GM23338 (cell line): ENCODE data around the gene RALY. TPM values are rescaled to one million over a fixed set of nuclear protein-coding genes. Genes with fewer than 3 reads are reported as not detected.

Experiments
- ATAC-seq: fragments of 200-7000 bp; cut with Tn5 transposase; 3 replicates; pipeline ENCODE4 v1.9.1; 2020
- DNase-seq: peaks from one replicate; pipeline ENCODE4 v3.0.0-alpha.2; 2015; ENCODE audit warnings: low spot score
- H2AFZ ChIP-seq: fragments of 200-600 bp; sonication (generic); 2 replicates; pipeline ENCODE4 v1.8.0; 2016; ENCODE audit warnings: antibody characterized with exemption, mild to moderate bottlenecking, moderate library complexity
- H3F3A ChIP-seq: fragments of 200-600 bp; sonication (generic); replicated peaks from 2 replicates; pipeline ENCODE4 v1.8.0; 2017; ENCODE audit warnings: antibody characterized with exemption, mixed run types, low read depth
- H3K27ac ChIP-seq: fragments of 200-600 bp; sonication (generic); 2 replicates; pipeline ENCODE4 v1.6.1; 2016; ENCODE audit warnings: low read depth
- H3K27me3 ChIP-seq: fragments of 200-600 bp; sonication (generic); 2 replicates; pipeline ENCODE4 v1.8.0; 2016; ENCODE audit warnings: mild to moderate bottlenecking, mixed run types, moderate library complexity; ENCODE audit not compliant: insufficient read depth
- H3K36me3 ChIP-seq: fragments of 200-600 bp; sonication (generic); 2 replicates; pipeline ENCODE4 v1.8.0; 2016; ENCODE audit warnings: mild to moderate bottlenecking; ENCODE audit not compliant: insufficient read depth
- H3K4me1 ChIP-seq: fragments of 200-600 bp; sonication (generic); 2 replicates; pipeline ENCODE4 v1.8.0; 2016; ENCODE audit warnings: mild to moderate bottlenecking, moderate library complexity; ENCODE audit not compliant: insufficient read depth
- H3K4me2 ChIP-seq: fragments of 200-600 bp; sonication (generic); 2 replicates; pipeline ENCODE4 v1.7.1; 2017; ENCODE audit warnings: mixed run types
- H3K4me3 ChIP-seq: fragments of 200-600 bp; sonication (generic); 2 replicates; pipeline ENCODE4 v1.6.1; 2016; ENCODE audit warnings: mixed run types
- H3K79me2 ChIP-seq: fragments of 200-600 bp; sonication (generic); replicated peaks from 2 replicates; pipeline ENCODE4 v1.8.0; 2017; ENCODE audit warnings: mild to moderate bottlenecking; ENCODE audit not compliant: insufficient read depth
- H3K9me2 ChIP-seq: fragments of 200-600 bp; sonication (generic); 2 replicates; pipeline ENCODE4 v1.8.0; 2017; ENCODE audit not compliant: insufficient read depth
- H4K20me1 ChIP-seq: fragments of 200-600 bp; sonication (generic); replicated peaks from 2 replicates; pipeline ENCODE4 v1.8.0; 2017; ENCODE audit warnings: mild to moderate bottlenecking; ENCODE audit not compliant: insufficient read depth
- H3K27ac Mint-ChIP-seq: 2 replicates; pipeline ENCODE4 v1.8.0; 2020; ENCODE audit warnings: inconsistent platforms, mild to moderate bottlenecking, moderate library complexity, mixed read lengths
- H3K27me3 Mint-ChIP-seq: 3 replicates; pipeline ENCODE4 v1.8.0; 2022; ENCODE audit warnings: low read depth, mild to moderate bottlenecking, moderate library complexity, mixed read lengths, inconsistent platforms; ENCODE audit not compliant: insufficient read depth, poor library complexity
- H3K36me3 Mint-ChIP-seq: 3 replicates; pipeline ENCODE4 v1.8.0; 2021; ENCODE audit warnings: low read depth, mild to moderate bottlenecking, inconsistent platforms, moderate library complexity, mixed read lengths
- H3K4me1 Mint-ChIP-seq: 3 replicates; pipeline ENCODE4 v1.8.0; 2020; ENCODE audit warnings: mild to moderate bottlenecking, inconsistent platforms, mixed read lengths
- H3K4me3 Mint-ChIP-seq: 3 replicates; pipeline ENCODE4 v1.8.0; 2021; ENCODE audit warnings: moderate library complexity, mild to moderate bottlenecking, inconsistent platforms, mixed read lengths
- H3K9me3 Mint-ChIP-seq: 3 replicates; pipeline ENCODE4 v1.8.0; 2020; ENCODE audit warnings: moderate library complexity, mild to moderate bottlenecking, inconsistent platforms, mixed read lengths
- CTCF ChIP-seq, 2 experiments: fragments of 200-600 bp in 1 of 2; sonication (generic) in 1 of 2; conservative IDR thresholded peaks; 2 replicates each; pipeline versions ENCODE4 v1.5.1 to v1.6.1; 2016 to 2017; ENCODE audit warnings: antibody characterized with exemption in 2 of 2, low read depth in 2 of 2, mild to moderate bottlenecking in 2 of 2, moderate library complexity in 1 of 2
- ETS1 ChIP-seq: IDR thresholded peaks from 2 replicates; pipeline ENCODE4 v1.6.1; 2016; ENCODE audit warnings: antibody characterized with exemption
- EZH2 ChIP-seq: fragments of 200-600 bp; sonication (generic); IDR thresholded peaks from one replicate; pipeline ENCODE4 v1.8.0; 2017; ENCODE audit warnings: antibody characterized with exemption, mild to moderate bottlenecking, low read depth; ENCODE audit not compliant: unreplicated experiment
- EZH2phosphoT487 ChIP-seq: fragments of 200-600 bp; sonication (generic); IDR thresholded peaks from one replicate; pipeline ENCODE4 v1.8.1; 2018; ENCODE audit warnings: antibody characterized with exemption; ENCODE audit not compliant: unreplicated experiment
- NANOG ChIP-seq: IDR thresholded peaks from 2 replicates; pipeline ENCODE4 v1.6.1; 2016; ENCODE audit warnings: antibody characterized with exemption, borderline replicate concordance
- POLR2AphosphoS5 ChIP-seq: IDR thresholded peaks from 2 replicates; pipeline ENCODE4 v1.6.1; 2016; ENCODE audit warnings: antibody characterized with exemption, low read depth
- REST ChIP-seq: IDR thresholded peaks from one replicate; pipeline ENCODE4 v1.6.1; 2018; ENCODE audit warnings: antibody characterized with exemption; ENCODE audit not compliant: unreplicated experiment
- STAT1 ChIP-seq: IDR thresholded peaks from one replicate; pipeline ENCODE4 v1.6.1; 2016; ENCODE audit warnings: antibody characterized with exemption; ENCODE audit not compliant: unreplicated experiment
- ZNF114 ChIP-seq: fragments of 250-450 bp; sonication (Bioruptor Pico); IDR thresholded peaks from 2 replicates; pipeline ENCODE4 v1.5.0; 2020; ENCODE audit warnings: mild to moderate bottlenecking, moderate library complexity
- ZNF331 ChIP-seq: fragments of 250-450 bp; sonication (Bioruptor Pico); IDR thresholded peaks from 2 replicates; pipeline ENCODE4 v1.5.0; 2020; ENCODE audit warnings: low read depth, mild to moderate bottlenecking, moderate library complexity
- polyA plus RNA-seq: library from polyadenylated mRNA; unstranded; fragments of >200 nt; fragmentation: Nextera tagmentation; extraction: Ambion mirVana; gene quantifications from 2 replicates; pipeline ENCODE4 v1.2.1, GENCODE V29; 2016
- total RNA-seq: library from RNA; depleted of rRNA; stranded (reverse); fragments of >200 nt; shearing (Covaris generic); gene quantifications from 2 replicates; pipeline ENCODE4 v1.2.3, GENCODE V29; 2014

The RALY gene
- total and polyA plus RNA-seq, 2 experiments from 2014 or later, result 144 to 167 TPM

- H3K4me1 ChIP-seq, result peaks cover 3% of the 10 kb centered on the region; the same call in 1 of the 2 replicates
- Mint-ChIP-seq H3K9me3 (no peaks in the 10 kb centered on the region), H3K4me3 (no peak overlapping the region), H3K27me3 (no peaks in the 10 kb centered on the region), H3K4me1 (peaks cover 12% of the 10 kb centered on the region), H3K36me3 (peaks cover 96% of the 10 kb centered on the region), H3K27ac (no peak overlapping the region)
- H3K79me2 ChIP-seq, result peaks cover 100% of the 10 kb centered on the region
- H2AFZ ChIP-seq, result no peak overlapping the region
- TF ChIP-seq EZH2phosphoT487, result no peak
- no peak for TF ChIP-seq ZNF331
- no peak for TF ChIP-seq NANOG
- TF ChIP-seq EZH2, result no peak
- no peak for TF ChIP-seq STAT1
- H4K20me1 ChIP-seq, result peaks cover 87% of the 10 kb centered on the region
- H3K27me3 ChIP-seq, result no peaks in the 10 kb centered on the region
- H3K4me2 ChIP-seq, result no peak overlapping the region
- ATAC-seq (no peak), DNase-seq (no peak)
- H3F3A ChIP-seq, result peaks cover 2% of the 10 kb centered on the region; the same call in 1 of the 2 replicates
- peaks cover 74% of the 10 kb centered on the region for H3K36me3 ChIP-seq
- H3K27ac ChIP-seq, result no peak overlapping the region
- H3K9me2 ChIP-seq, result no peaks in the 10 kb centered on the region
- H3K4me3 ChIP-seq, result no peak overlapping the region
Measured at GRCh38 chr20:34104059-34104458, 110.3 kb downstream of the RALY start.

GRCh38 chr20:34105978-34106675, 112.4 kb downstream of the RALY start:
- Mint-ChIP-seq H3K4me1 (peaks cover 22% of the 10 kb centered on the region), H3K27ac (no peak overlapping the region), H3K4me3 (no peak overlapping the region), H3K36me3 (peaks cover 96% of the 10 kb centered on the region), H3K27me3 (peaks cover 5% of the 10 kb centered on the region), H3K9me3 (no peaks in the 10 kb centered on the region)
- peaks cover 64% of the 10 kb centered on the region for H3K36me3 ChIP-seq
- no peaks in the 10 kb centered on the region for H3K27me3 ChIP-seq
- H3K4me1 ChIP-seq, result peaks cover 17% of the 10 kb centered on the region
- no peak for ATAC-seq
- no peak overlapping the region for H3K27ac ChIP-seq
- DNase-seq, result no peak
- H3K79me2 ChIP-seq, result peaks cover 100% of the 10 kb centered on the region
- H3F3A ChIP-seq, result peaks cover 2% of the 10 kb centered on the region; the same call in 1 of the 2 replicates
- no peak overlapping the region for H3K4me3 ChIP-seq
- peaks cover 87% of the 10 kb centered on the region for H4K20me1 ChIP-seq
- no peaks in the 10 kb centered on the region for H3K9me2 ChIP-seq
- H3K4me2 ChIP-seq, result no peak overlapping the region
- no peak overlapping the region for H2AFZ ChIP-seq
- TF ChIP-seq STAT1 (no peak), CTCF (conservative IDR thresholded peaks at IDR 0.05; ENCODE audit: low read depth in 2 of 2) (no peak), ETS1 (no peak), EZH2 (no peak), POLR2AphosphoS5 (no peak), ZNF114 (no peak), REST (no peak), ZNF331 (no peak), EZH2phosphoT487 (no peak)
